Neural cell (in vitro differentiated cells): ENCODE results near the gene EMILIN2.

ENCODE experiments used
- CTCF ChIP-seq: fragments of 450-650 bp; IDR thresholded peaks from 2 replicates; pipeline ENCODE4 v1.5.1; 2014; ENCODE audit warnings: antibody characterized with exemption, mild to moderate bottlenecking, moderate library complexity; ENCODE audit not compliant: poor library complexity, severe bottlenecking
- MXI1 ChIP-seq: fragments of 450-650 bp; conservative IDR thresholded peaks from 2 replicates; pipeline ENCODE4 v1.6.1; 2014; ENCODE audit warnings: antibody characterized with exemption, mild to moderate bottlenecking; ENCODE audit not compliant: poor library complexity, severe bottlenecking

- TF ChIP-seq CTCF (no peak), MXI1 (no peak)
Measured at GRCh38 chr18:2952605-2953004, 105.8 kb downstream of the EMILIN2 start.
